ENCODE results near the gene TRIO. TPM values are rescaled to one million over a fixed set of nuclear protein-coding genes. Genes with fewer than 3 reads are reported as not detected.
A peak's percentile ranks its signal among the peaks of the same experiment; 100 is the strongest.

The TRIO gene
- polyA plus RNA-seq, 1 experiment = 176 TPM

- POLR2A ChIA-PET = interaction anchor here (0.5 kb wide), 1 partner anchor 130 kb away, joined by 3 read pairs; no protein-coding TSS in a partner anchor
- H3K36me3 ChIP-seq (ENCODE audit: control insufficient read depth, insufficient read depth, low read length) = no peaks in the 10 kb centered on the region; the same call in 1 of the 2 replicates
- no peak for DNase-seq (ENCODE audit: low read depth)
- no peaks in the 10 kb centered on the region for H3K27me3 ChIP-seq (ENCODE audit: control insufficient read depth, insufficient read depth, low read length)
- TF ChIP-seq CTCF (IDR thresholded peaks at IDR 0.05; ENCODE audit: insufficient read depth, low read depth, low read length) = 0 out of 2 replicates have a peak, but pooled peaks have one; percentile 7
- peak overlapping the region; percentile 96; the same call in 1 of the 2 replicates for H3K4me3 ChIP-seq (ENCODE audit: low read depth, low read length)
- CTCF ChIA-PET = interaction anchor here (1.4 to 4.5 kb wide), 3 partner anchors 26 to 152 kb away, joined by 5 to 18 read pairs (median 5); no protein-coding TSS in a partner anchor
Measured at GRCh38 chr5:14141764-14142163, 1.4 kb upstream of the TRIO start.

- Histone ChIP-seq H3K27me3 (ENCODE audit: control insufficient read depth, insufficient read depth, low read length) (no peaks in the 10 kb centered on the region), H3K4me3 (ENCODE audit: low read depth, low read length) (peak overlapping the region; percentile 96), H3K36me3 (ENCODE audit: control insufficient read depth, insufficient read depth, low read length) (no peaks in the 10 kb centered on the region; the same call in 1 of the 2 replicates)
- TF ChIP-seq CTCF (IDR thresholded peaks at IDR 0.05; ENCODE audit: insufficient read depth, low read depth, low read length) = no peak
- DNase-seq (ENCODE audit: low read depth) = no peak
- CTCF ChIA-PET = interaction anchor here (1.3 to 4.5 kb wide), 4 partner anchors 23 to 153 kb away, joined by 5 to 18 read pairs (median 6); no protein-coding TSS in a partner anchor
- POLR2A ChIA-PET = interaction anchor here (0.5 kb wide), 1 partner anchor 130 kb away, joined by 3 read pairs; no protein-coding TSS in a partner anchor
Measured at GRCh38 chr5:14142202-14142826, 828 bp upstream of the TRIO start.

- Histone ChIP-seq H3K36me3 (ENCODE audit: control insufficient read depth, insufficient read depth, low read length) (no peaks in the 10 kb centered on the region; the same call in 1 of the 2 replicates), H3K4me3 (ENCODE audit: low read depth, low read length) (peak overlapping the region; percentile 96), H3K27me3 (ENCODE audit: control insufficient read depth, insufficient read depth, low read length) (no peaks in the 10 kb centered on the region)
- ChIA-PET CTCF (interaction anchor here (1.0 to 4.5 kb wide), 4 partner anchors 25 to 136 kb away, joined by 3 to 18 read pairs (median 6); no protein-coding TSS in a partner anchor), POLR2A (no interaction called here)
- TF ChIP-seq CTCF (IDR thresholded peaks at IDR 0.05; ENCODE audit: insufficient read depth, low read depth, low read length) = no peak
- DNase-seq (ENCODE audit: low read depth) = no peak
Measured at GRCh38 chr5:14143546-14143840, 351 bp downstream of the TRIO start.

- DNase-seq (ENCODE audit: low read depth) = no peak
- Histone ChIP-seq H3K27me3 (ENCODE audit: control insufficient read depth, insufficient read depth, low read length) (no peaks in the 10 kb centered on the region), H3K36me3 (ENCODE audit: control insufficient read depth, insufficient read depth, low read length) (peaks cover 3% of the 10 kb centered on the region; the same call in 1 of the 2 replicates), H3K4me3 (ENCODE audit: low read depth, low read length) (peak overlapping the region; percentile 96)
- ChIA-PET CTCF (interaction anchor here (1.0 to 4.5 kb wide), 3 partner anchors 38 to 136 kb away, joined by 3 to 18 read pairs (median 5); no protein-coding TSS in a partner anchor), POLR2A (interaction anchor here (0.6 kb wide), 1 partner anchor 124 kb away, joined by 3 read pairs; no protein-coding TSS in a partner anchor)
- TF ChIP-seq CTCF (IDR thresholded peaks at IDR 0.05; ENCODE audit: insufficient read depth, low read depth, low read length) = no peak
Measured at GRCh38 chr5:14143841-14144585, 871 bp downstream of the TRIO start.

Measured in BJ (cell line).